ENCODE data around the gene CR1. TPM values are rescaled to one million over a fixed set of nuclear protein-coding genes. Genes with fewer than 3 reads are reported as not detected.

CR1 gene
- total and polyA plus RNA-seq, 2 of the 8 experiments (the other 6 are each of a cell fraction or from before 2014, with no cell fraction given), result 0.15 to 0.22 TPM

- Histone ChIP-seq H3K79me1 (ENCODE audit: low read depth, low read length) (no peaks in the 10 kb centered on the region), H2BK12ac (ENCODE audit: low read depth, low read length) (no peak overlapping the region), H2AFZ (ENCODE audit: low read length) (no peak overlapping the region), H2AK5ac (ENCODE audit: low read depth, low read length) (no peak overlapping the region), H2BK20ac (ENCODE audit: low read length) (no peak overlapping the region), H3K4me3 (ENCODE audit: extremely low read depth in 1 of 4, insufficient read depth in 2 of 4, low read depth in 3 of 4, low read length in 4 of 4) (no peak overlapping the region), H3K4ac (replicated peaks; ENCODE audit: insufficient read length, low read depth, low read length) (no peak overlapping the region), H2BK15ac (ENCODE audit: low read length) (no peak overlapping the region), H3K23ac (ENCODE audit: insufficient read length) (no peak overlapping the region), H3K9me3 (ENCODE audit: insufficient read depth in 2 of 2, low read depth in 1 of 2, low read length in 1 of 2) (no peaks in the 10 kb centered on the region), H3K27me3 (replicated peaks in 1 of 4; ENCODE audit: control insufficient read depth in 3 of 4, extremely low read depth in 1 of 4, insufficient read depth in 3 of 4, low read length in 3 of 4) (peaks cover 4 to 23% (median 19%) of the 10 kb centered on the region in 4 experiments; a peak in 6 of 7 replicates), H3K27ac (ENCODE audit: low read depth, low read length) (no peak overlapping the region), H3K4me2 (ENCODE audit: insufficient read depth in 1 of 2, low read depth in 2 of 2, low read length in 2 of 2) (no peak overlapping the region), H4K8ac (ENCODE audit: extremely low read depth, insufficient read depth, low read length) (no peak overlapping the region), H4K91ac (replicated peaks; ENCODE audit: insufficient read length, low read length) (no peak overlapping the region), H3K14ac (ENCODE audit: insufficient read length) (no peak overlapping the region), H3K23me2 (ENCODE audit: low read depth, low read length) (peaks cover 8% of the 10 kb centered on the region), H3K9ac (replicated peaks in 1 of 4; ENCODE audit: extremely low read depth in 1 of 4, low read depth in 3 of 4, low read length in 3 of 4) (no peak overlapping the region), H4K20me1 (replicated peaks in 1 of 2; ENCODE audit: control insufficient read depth in 1 of 2, insufficient read depth in 2 of 2, low read length in 2 of 2) (no peaks in the 10 kb centered on the region), H2BK5ac (ENCODE audit: low read depth, low read length) (no peak overlapping the region), H3K79me2 (ENCODE audit: control insufficient read depth in 1 of 2, insufficient read depth in 2 of 2, low read length in 2 of 2) (no peaks in the 10 kb centered on the region), H3K36me3 (ENCODE audit: control insufficient read depth in 2 of 4, insufficient read depth in 4 of 4, low read length in 3 of 4) (no peaks in the 10 kb centered on the region), H4K5ac (ENCODE audit: insufficient read length, low read depth, low read length) (no peak overlapping the region), H3K56ac (replicated peaks; ENCODE audit: insufficient read length, low read depth, low read length) (no peak overlapping the region), H2BK120ac (replicated peaks; ENCODE audit: low read depth, low read length) (no peak overlapping the region), H3K18ac (ENCODE audit: extremely low read depth, low read length) (no peak overlapping the region), H3K4me1 (replicated peaks in 1 of 4; ENCODE audit: control insufficient read depth in 3 of 4, insufficient read depth in 4 of 4, low read length in 3 of 4) (peaks cover 0 to 6% (median 3%) of the 10 kb centered on the region in 4 experiments; a peak in 5 of 7 replicates)
- DNase-seq (ENCODE audit: low read depth in 1 of 2, low spot score in 2 of 2) (no peak), FAIRE-seq (no peak)
- 86% methylated on average over 3 of the region's 3 CpGs; no CpG with 5 or more reads in 1 of the 2 experiments for WGBS, 2 experiments (ENCODE audit: extremely low coverage in 1 of 2, insufficient coverage in 1 of 2, insufficient read length in 1 of 2, insufficient replicate concordance in 2 of 2, low coverage in 1 of 2, low lambda C conversion rate in 2 of 2, missing lambda C conversion rate in 1 of 2)
- CTCF ChIA-PET (ENCODE audit: partially characterized antibody), result interaction anchor here (1.3 kb wide), 1 partner anchor 9 kb away, joined by 3 read pairs; no protein-coding TSS in a partner anchor
- POLR2A ChIA-PET (ENCODE audit: partially characterized antibody), result no interaction called here
- TF ChIP-seq SP1 (IDR thresholded peaks at IDR 0.05; ENCODE audit: low read depth, low read length), result no peak
- TF ChIP-seq TAF1 (IDR thresholded peaks at IDR 0.05; ENCODE audit: low read depth, low read length), result no peak
- no peak for TF ChIP-seq TCF12 (IDR thresholded peaks at IDR 0.05; ENCODE audit: low read depth, low read length)
- TF ChIP-seq MAX (IDR thresholded peaks at IDR 0.05), result no peak
- TF ChIP-seq RBBP5 (IDR thresholded peaks at IDR 0.05; ENCODE audit: borderline replicate concordance, low read depth, low read length), result no peak
- no peak for TF ChIP-seq TAF7 (optimal IDR thresholded peaks at IDR 0.05; ENCODE audit: borderline replicate concordance, low read depth, low read length)
- TF ChIP-seq, protein P1, sequence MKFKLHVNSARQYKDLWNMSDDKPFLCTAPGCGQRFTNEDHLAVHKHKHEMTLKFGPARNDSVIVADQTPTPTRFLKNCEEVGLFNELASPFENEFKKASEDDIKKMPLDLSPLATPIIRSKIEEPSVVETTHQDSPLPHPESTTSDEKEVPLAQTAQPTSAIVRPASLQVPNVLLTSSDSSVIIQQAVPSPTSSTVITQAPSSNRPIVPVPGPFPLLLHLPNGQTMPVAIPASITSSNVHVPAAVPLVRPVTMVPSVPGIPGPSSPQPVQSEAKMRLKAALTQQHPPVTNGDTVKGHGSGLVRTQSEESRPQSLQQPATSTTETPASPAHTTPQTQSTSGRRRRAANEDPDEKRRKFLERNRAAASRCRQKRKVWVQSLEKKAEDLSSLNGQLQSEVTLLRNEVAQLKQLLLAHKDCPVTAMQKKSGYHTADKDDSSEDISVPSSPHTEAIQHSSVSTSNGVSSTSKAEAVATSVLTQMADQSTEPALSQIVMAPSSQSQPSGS (IDR thresholded peaks at IDR 0.05; ENCODE audit: low read length), result no peak
- no peak for TF ChIP-seq RNF2 (IDR thresholded peaks at IDR 0.05; ENCODE audit: borderline replicate concordance, low read depth, low read length, missing control alignments, poor library complexity, severe bottlenecking)
- no peak for TF ChIP-seq PHF8 (conservative IDR thresholded peaks at IDR 0.05; ENCODE audit: low read depth, low read length)
- TF ChIP-seq BCL11A (IDR thresholded peaks at IDR 0.05; ENCODE audit: low read depth in 2 of 2, low read length in 2 of 2), result no peak
- TF ChIP-seq CHD2 (IDR thresholded peaks at IDR 0.05; ENCODE audit: low read length), result no peak
- no peak for TF ChIP-seq JUND (IDR thresholded peaks at IDR 0.05; ENCODE audit: low read length)
These were observed 2.7 kb upstream of the CR1 start for GRCh38 chr1:207493212-207493611.
